NCI-H748 treated with DMSO at 0.1 percent for 48 hours (cell line): Measurements from ENCODE around the gene LAMA3.

Experiments used
- DNase-seq: peaks from one replicate; lab custom pipeline; 2025; lab: John Stamatoyannopoulos, UW

LAMA3 gene

GRCh38 chr18:23879126-23879525 is 189.9 kb downstream of the LAMA3 start:
- no peak for DNase-seq

- DNase-seq, result no peak
Observed at GRCh38 chr18:23879544-23879943, 190.3 kb downstream of the LAMA3 start.

GRCh38 chr18:23879966-23880565 is 190.8 kb downstream of the LAMA3 start:
- DNase-seq, result no peak

DNA sequence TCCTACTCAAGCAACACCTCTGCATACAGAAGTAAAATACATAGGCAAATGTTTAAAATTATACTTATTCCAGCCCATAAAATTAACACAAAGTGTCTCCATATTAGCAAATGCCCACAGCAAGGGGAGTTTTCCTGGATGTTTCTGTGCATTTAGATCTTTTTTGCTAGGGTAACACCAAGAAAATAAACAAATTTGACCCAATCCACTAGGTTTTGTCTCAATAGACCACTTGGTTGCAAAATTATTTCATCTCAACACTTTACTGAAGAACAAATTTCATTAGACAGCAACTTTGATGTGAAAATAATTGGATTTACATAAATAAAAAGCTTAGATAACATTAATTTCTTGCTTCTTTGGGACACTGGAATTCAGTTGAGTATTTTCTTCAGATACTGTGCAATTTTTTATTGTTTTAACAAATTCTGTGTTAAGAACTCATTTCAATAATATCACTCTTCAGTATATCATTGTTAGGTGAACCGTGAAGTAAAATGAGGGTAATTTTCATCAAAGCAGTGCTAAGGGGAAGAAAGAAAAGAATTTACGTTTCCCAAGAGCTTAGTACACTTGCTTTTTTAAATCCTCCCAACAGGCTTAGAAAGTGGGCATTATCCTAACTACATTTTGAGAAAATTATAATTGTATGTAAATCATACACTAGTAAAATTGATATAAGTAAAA is 191.8 kb downstream of the LAMA3 start:
- DNase-seq, result no peak

DNA sequence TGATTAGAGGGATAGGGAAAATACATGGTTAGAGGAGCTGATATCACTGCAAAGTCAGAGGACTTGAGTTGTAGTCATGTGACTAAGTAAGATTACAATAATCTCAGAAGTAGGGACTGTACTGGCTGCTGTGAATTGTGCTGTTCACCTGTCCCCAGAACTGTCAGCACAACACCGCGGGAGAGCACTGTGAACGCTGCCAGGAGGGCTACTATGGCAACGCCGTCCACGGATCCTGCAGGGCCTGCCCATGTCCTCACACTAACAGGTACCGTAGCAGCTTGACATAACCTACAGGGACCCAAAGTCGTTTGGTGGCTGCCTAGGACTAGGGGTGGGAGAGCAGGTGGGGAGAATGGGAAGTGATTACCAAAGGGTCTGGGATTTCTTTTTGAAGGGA is 192.5 kb downstream of the LAMA3 start:
- peak; percentile 83 for DNase-seq

GRCh38 chr18:23882616-23883276 is 193.5 kb downstream of the LAMA3 start:
- DNase-seq, result no peak

GRCh38 chr18:23883277-23883790 is 194.1 kb downstream of the LAMA3 start:
- peak; percentile 69 for DNase-seq

GRCh38 chr18:23884681-23885375 is 195.6 kb downstream of the LAMA3 start:
- DNase-seq, result peak; percentile 83

DNA sequence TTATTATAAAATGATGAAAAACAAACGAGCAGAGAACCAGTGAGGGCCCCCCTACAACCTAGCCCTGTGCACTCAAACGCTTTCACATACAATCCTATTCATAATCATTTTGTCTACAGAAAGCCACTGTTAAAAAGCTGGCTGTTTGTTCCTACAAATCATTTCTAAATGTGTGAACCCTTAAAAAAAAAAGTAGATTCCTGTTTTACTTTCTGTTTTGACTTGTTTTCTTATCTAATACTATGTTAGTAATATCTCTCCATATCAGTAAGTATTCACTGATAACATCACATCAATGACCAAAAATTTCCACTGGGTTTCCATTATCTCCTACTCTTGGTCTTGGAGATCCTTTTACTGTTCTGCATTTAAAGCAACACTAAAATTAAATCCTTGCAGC is 196.5 kb downstream of the LAMA3 start:
- no peak for DNase-seq

- DNase-seq, result peak; percentile 88
Observed at GRCh38 chr18:23887035-23887434, 197.8 kb downstream of the LAMA3 start.

DNA sequence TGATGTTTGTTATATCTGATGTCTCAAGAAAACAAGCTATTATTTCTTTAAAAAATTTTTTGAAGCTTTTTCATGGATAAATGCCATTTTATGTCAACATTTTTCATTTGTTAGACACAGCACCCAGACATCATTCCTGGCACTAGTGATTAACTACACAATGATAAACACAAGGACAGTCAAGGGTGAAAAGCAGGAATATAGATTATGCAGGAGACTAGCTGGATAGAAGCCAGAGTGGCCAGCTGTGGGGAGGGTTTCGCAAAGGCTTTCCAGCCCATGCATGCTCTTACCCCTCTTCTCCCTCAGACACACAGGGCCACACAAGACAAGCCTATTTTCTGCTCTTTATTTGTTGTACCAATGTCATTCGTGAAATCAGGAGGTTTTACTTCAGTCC is 198.2 kb downstream of the LAMA3 start:
- peak; percentile 88 for DNase-seq

DNA sequence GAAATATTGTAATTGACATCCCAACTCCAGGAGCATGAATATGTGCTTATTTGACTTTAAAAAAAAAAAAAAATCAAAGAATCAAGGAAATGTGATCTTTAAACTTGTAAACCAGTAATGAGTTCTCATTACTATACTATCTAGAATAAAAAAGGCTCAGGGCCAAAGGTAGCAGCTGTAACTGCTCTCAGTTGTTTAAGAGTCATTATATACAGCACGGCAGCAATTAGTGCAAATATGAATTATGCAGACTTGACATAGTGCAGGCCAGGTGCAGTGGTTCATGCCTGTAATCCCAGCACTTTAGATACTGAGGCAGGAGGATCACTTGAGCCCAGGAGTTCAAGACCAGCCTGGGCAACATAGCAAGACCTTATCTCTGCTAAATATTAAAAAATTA is 199.6 kb downstream of the LAMA3 start:
- peak; percentile 22 for DNase-seq

DNA sequence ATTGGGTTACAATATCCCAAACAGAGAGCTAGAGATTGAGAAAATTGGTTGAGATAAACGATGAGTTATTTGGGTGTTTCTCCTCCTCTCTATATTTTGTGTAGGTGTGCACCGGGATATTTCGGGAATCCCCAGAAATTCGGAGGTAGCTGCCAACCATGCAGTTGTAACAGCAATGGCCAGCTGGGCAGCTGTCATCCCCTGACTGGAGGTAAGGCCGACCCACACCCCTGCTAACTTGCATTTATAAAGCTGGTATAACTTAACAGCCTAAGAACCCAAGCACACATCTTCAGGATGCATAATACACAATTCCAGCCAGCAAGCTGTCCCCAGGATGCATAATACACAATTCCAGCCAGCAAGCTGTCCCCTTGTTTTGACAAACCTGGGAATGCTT is 200.7 kb downstream of the LAMA3 start:
- DNase-seq, result no peak

DNA sequence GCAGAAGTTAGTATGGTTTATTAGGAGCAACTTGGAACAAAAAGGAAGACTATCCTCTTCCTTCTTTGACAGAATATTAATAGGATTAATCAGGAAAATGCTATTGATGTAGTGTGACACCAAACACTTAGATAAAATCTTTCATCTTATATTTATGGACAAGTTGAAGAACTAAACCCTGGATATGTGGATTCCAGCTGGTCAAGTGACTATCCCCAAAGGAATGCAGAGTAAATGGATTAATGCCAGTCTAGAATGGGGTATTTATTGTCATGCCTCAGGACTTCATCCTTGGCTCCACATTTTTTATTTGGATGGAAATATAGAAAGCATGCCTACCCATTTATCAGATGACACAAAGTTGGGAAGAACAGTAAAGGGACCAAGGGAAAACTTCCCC is 201.3 kb downstream of the LAMA3 start:
- no peak for DNase-seq

GRCh38 chr18:23893653-23894052 is 204.4 kb downstream of the LAMA3 start:
- no peak for DNase-seq

GRCh38 chr18:23894661-23895175 is 205.5 kb downstream of the LAMA3 start:
- DNase-seq, result no peak

GRCh38 chr18:23897291-23897690 is 208.0 kb downstream of the LAMA3 start:
- no peak for DNase-seq

DNA sequence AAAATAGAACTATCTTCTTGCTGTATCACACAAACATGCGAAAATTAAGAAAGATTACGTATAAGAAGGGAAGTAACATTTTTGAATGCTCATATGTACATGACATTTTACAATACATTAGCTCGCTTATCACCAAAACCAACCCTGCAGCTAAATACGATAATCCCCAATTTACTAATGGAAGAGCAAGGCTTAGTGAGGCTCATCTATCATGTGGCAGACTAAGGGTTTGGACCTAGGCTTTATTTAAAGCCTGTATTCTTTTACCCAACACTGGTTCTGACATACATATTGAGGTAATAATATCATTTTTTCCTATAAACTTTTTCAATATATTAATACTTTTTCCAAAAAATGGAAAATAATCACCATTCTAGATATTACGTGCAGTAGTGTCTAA is 208.5 kb downstream of the LAMA3 start:
- no peak for DNase-seq

DNA sequence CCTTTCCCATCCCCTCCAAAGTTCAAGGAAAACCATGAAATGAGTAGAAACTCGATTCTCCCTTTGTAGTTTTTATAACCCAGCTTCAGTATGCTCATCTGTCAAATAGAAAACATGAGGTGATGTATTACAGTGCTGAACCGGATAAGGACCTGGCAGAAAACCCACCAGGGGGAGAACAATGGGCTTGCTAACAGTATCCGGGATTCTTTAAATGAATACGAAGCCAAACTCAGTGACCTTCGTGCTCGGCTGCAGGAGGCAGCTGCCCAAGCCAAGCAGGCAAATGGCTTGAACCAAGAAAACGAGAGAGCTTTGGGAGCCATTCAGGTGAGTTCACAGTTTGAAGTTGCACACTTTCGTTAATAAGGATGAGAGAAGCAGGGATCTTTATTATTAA is 211.7 kb downstream of the LAMA3 start:
- DNase-seq, result no peak

DNA sequence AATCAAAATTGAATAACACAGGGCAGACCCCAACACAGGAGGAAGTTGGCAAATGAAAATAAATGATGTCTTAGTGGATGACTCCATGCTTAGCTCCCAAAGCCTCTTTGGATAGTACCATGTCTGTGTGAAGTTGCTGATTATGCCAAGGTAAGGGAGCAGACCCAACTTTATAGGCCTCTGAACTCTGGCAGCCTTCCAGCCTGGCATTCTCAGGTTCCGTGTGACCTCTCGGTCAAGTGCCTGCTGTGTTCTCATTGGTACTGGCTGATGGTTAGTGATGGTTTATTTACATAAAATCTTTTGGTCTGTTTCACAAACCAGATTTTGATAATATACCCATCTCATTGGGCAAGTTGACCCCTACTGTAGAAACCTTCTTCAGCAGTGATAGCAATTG is 213.1 kb downstream of the LAMA3 start:
- DNase-seq, result peak; percentile 22

DNA sequence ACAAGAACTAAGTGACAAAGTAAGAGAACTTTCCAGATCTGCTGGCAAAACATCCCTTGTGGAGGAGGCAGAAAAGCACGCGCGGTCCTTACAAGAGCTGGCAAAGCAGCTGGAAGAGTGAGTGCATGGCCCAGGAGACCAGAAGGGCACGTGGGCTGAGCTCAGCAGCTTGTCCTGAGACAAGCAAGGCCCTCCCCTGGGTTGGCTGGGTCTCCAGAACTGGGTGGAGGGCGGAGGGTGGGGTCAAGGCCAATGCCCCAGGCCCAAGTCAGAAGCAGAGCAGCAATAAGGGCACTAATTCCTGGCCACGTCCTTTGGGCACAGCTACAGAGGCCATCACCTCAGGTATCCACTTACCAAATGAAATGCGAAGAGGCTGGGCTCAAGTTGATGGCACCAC is 214.7 kb downstream of the LAMA3 start:
- no peak for DNase-seq

GRCh38 chr18:23906658-23907057 is 217.4 kb downstream of the LAMA3 start:
- no peak for DNase-seq
